HepG2 (cell line): ENCODE measurements around the gene PSMB11. TPM values are rescaled to one million over a fixed set of nuclear protein-coding genes. Genes with fewer than 3 reads are reported as not detected.

Source experiments
- ATF1 ChIP-seq: IDR thresholded peaks from 2 replicates; pipeline ENCODE4 v1.6.1; 2016; ENCODE audit warnings: mild to moderate bottlenecking, control low read depth
- HDAC6 ChIP-seq: fragments of 200-600 bp; sonication (generic); IDR thresholded peaks from 2 replicates; pipeline ENCODE4 v1.7.0; 2017; ENCODE audit warnings: mild to moderate bottlenecking, antibody characterized with exemption, low read length, low read depth
- KAT2B ChIP-seq: fragments of 150-350 bp; IDR thresholded peaks from 2 replicates; pipeline ENCODE4 v1.6.1; 2014; ENCODE audit warnings: low read depth, low read length, borderline replicate concordance
- MAFK ChIP-seq, 2 experiments: IDR thresholded peaks in 1 of 2; conservative IDR thresholded peaks in 1 of 2; 2 replicates each; pipeline ENCODE4 v1.6.1; 2011; ENCODE audit warnings: improper control_type of control experiment in 2 of 2, low read length in 2 of 2
- MATR3 ChIP-seq: sonication (generic); formaldehyde crosslinking; IDR thresholded peaks from 2 replicates; pipeline ENCODE4 v1.4.0; 2020; ENCODE audit warnings: missing genetic modification reagents
- PRPF4 ChIP-seq: fragments of 200-400 bp; formaldehyde crosslinking; IDR thresholded peaks from 2 replicates; pipeline ENCODE4 v1.6.1; 2016; ENCODE audit warnings: low read length, low read depth; ENCODE audit not compliant: poor library complexity, severe bottlenecking
- ZNF703 ChIP-seq: sonication (generic); formaldehyde crosslinking; IDR thresholded peaks from 2 replicates; pipeline ENCODE4 v1.5.1; 2020; ENCODE audit warnings: missing genetic modification reagents, mild to moderate bottlenecking, moderate library complexity, borderline replicate concordance
- ZNF792 ChIP-seq: IDR thresholded peaks from 2 replicates; pipeline ENCODE4 v1.6.1; 2016
- polyA plus RNA-seq, 8 experiments: library from polyadenylated mRNA; depleted of rRNA in 3 of 8; stranded (reverse) in 7 of 8; unstranded in 1 of 8; fragments of >200 nt; fragmentation: Illumina TruSeq in 4 of 8; extraction: Trizol in 4 of 8; gene quantifications; 2 replicates each; pipeline versions ENCODE4 v1.2.1 to v1.2.3, GENCODE V29; 2011 to 2016; ENCODE audit warnings: low read depth in 4 of 8, missing spikeins in 1 of 8, mixed read lengths in 1 of 8; ENCODE audit not compliant: insufficient read depth in 1 of 8
- total RNA-seq, 5 experiments: library from RNA; depleted of rRNA; stranded (reverse); fragments of >200 nt; fragmentation: Illumina TruSeq; extraction: Trizol; gene quantifications; 2 replicates each; pipeline ENCODE4 v1.2.3, GENCODE V29; 2016; ENCODE audit warnings: low read depth in 1 of 5
- TF ChIP-seq, protein P1 (sequence below): conservative IDR thresholded peaks from 2 replicates; pipeline ENCODE4 v1.6.1; 2018; ENCODE audit warnings: missing genetic modification reagents
- TF ChIP-seq, protein P2 (sequence below): sonication (generic); formaldehyde crosslinking; IDR thresholded peaks from 2 replicates; pipeline ENCODE4 v1.9.0; 2021; ENCODE audit warnings: missing genetic modification reagents, mild to moderate bottlenecking, borderline replicate concordance
- TF ChIP-seq, protein P3 (sequence below): sonication (generic); formaldehyde crosslinking; IDR thresholded peaks from 2 replicates; pipeline ENCODE4 v1.4.0; 2020; ENCODE audit warnings: mild to moderate bottlenecking, missing genetic modification reagents, borderline replicate concordance
- TF ChIP-seq, protein P4 (sequence below): sonication (generic); formaldehyde crosslinking; IDR thresholded peaks from 2 replicates; pipeline ENCODE4 v1.4.0; 2020; ENCODE audit warnings: missing genetic modification reagents
- TF ChIP-seq, protein P5 (sequence below), 2 experiments: IDR thresholded peaks; 2 replicates each; pipeline ENCODE4 v1.6.1; 2011 to 2012; ENCODE audit warnings: low read length in 2 of 2, borderline replicate concordance in 1 of 2, low read depth in 1 of 2, mild to moderate bottlenecking in 1 of 2, moderate library complexity in 1 of 2
- TF ChIP-seq, protein P6 (sequence below): sonication (generic); formaldehyde crosslinking; IDR thresholded peaks from 2 replicates; pipeline ENCODE4 v1.4.0; 2020; ENCODE audit warnings: mild to moderate bottlenecking, missing genetic modification reagents

The PSMB11 gene
- total and polyA plus RNA-seq, 2 of the 13 experiments (the other 11 are each of a cell fraction or from before 2014, with no cell fraction given) = not detected

DNA sequence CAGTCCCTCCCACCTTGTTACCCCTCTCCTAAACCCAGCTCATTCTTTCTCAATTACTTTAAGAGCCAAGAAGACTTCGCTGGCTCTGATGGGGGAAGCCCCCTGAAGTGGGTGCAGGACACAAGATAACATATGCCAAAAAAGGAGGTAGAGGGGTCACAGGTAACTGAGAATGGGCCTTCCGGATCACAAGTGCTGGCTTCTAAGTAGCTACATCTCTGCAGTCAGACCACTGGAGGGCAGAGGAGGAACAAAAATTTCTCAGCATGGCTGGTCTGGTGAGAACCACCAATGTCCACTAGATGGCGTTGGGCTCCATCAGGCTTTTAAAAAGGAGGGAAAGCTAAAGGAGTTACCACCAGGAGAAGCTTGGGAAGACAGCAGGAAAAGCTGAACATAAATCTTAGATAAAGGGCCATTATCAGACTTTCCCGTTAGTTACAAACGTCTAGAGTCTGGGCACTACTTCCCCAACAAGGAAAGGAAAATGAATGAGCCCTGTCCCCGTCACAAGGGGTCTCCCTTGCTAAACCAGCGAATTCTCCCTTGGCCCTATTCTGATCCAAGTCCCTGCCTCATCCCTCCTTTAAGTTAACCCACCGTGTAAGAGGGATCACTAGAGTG, 26.9 kb downstream of the PSMB11 start (continued):
- TF ChIP-seq, protein P1, sequence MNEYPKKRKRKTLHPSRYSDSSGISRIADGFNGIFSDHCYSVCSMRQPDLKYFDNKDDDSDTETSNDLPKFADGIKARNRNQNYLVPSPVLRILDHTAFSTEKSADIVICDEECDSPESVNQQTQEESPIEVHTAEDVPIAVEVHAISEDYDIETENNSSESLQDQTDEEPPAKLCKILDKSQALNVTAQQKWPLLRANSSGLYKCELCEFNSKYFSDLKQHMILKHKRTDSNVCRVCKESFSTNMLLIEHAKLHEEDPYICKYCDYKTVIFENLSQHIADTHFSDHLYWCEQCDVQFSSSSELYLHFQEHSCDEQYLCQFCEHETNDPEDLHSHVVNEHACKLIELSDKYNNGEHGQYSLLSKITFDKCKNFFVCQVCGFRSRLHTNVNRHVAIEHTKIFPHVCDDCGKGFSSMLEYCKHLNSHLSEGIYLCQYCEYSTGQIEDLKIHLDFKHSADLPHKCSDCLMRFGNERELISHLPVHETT (CRISPR knock-in tag) = peak; percentile 73
- TF ChIP-seq, protein P2, sequence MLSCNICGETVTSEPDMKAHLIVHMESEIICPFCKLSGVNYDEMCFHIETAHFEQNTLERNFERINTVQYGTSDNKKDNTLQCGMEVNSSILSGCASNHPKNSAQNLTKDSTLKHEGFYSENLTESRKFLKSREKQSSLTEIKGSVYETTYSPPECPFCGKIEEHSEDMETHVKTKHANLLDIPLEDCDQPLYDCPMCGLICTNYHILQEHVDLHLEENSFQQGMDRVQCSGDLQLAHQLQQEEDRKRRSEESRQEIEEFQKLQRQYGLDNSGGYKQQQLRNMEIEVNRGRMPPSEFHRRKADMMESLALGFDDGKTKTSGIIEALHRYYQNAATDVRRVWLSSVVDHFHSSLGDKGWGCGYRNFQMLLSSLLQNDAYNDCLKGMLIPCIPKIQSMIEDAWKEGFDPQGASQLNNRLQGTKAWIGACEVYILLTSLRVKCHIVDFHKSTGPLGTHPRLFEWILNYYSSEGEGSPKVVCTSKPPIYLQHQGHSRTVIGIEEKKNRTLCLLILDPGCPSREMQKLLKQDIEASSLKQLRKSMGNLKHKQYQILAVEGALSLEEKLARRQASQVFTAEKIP = no peak
- no peak for TF ChIP-seq HDAC6
- TF ChIP-seq, protein P3, sequence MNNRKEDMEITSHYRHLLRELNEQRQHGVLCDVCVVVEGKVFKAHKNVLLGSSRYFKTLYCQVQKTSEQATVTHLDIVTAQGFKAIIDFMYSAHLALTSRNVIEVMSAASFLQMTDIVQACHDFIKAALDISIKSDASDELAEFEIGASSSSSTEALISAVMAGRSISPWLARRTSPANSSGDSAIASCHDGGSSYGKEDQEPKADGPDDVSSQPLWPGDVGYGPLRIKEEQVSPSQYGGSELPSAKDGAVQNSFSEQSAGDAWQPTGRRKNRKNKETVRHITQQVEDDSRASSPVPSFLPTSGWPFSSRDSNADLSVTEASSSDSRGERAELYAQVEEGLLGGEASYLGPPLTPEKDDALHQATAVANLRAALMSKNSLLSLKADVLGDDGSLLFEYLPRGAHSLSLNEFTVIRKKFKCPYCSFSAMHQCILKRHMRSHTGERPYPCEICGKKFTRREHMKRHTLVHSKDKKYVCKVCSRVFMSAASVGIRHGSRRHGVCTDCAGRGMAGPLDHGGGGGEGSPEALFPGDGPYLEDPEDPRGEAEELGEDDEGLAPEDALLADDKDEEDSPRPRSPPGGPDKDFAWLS = peak; percentile 85; the same call in 1 of the 2 replicates
- TF ChIP-seq, protein P4, sequence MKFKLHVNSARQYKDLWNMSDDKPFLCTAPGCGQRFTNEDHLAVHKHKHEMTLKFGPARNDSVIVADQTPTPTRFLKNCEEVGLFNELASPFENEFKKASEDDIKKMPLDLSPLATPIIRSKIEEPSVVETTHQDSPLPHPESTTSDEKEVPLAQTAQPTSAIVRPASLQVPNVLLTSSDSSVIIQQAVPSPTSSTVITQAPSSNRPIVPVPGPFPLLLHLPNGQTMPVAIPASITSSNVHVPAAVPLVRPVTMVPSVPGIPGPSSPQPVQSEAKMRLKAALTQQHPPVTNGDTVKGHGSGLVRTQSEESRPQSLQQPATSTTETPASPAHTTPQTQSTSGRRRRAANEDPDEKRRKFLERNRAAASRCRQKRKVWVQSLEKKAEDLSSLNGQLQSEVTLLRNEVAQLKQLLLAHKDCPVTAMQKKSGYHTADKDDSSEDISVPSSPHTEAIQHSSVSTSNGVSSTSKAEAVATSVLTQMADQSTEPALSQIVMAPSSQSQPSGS (CRISPR knock-in tag) = peak; percentile 85
- TF ChIP-seq, protein P5, sequence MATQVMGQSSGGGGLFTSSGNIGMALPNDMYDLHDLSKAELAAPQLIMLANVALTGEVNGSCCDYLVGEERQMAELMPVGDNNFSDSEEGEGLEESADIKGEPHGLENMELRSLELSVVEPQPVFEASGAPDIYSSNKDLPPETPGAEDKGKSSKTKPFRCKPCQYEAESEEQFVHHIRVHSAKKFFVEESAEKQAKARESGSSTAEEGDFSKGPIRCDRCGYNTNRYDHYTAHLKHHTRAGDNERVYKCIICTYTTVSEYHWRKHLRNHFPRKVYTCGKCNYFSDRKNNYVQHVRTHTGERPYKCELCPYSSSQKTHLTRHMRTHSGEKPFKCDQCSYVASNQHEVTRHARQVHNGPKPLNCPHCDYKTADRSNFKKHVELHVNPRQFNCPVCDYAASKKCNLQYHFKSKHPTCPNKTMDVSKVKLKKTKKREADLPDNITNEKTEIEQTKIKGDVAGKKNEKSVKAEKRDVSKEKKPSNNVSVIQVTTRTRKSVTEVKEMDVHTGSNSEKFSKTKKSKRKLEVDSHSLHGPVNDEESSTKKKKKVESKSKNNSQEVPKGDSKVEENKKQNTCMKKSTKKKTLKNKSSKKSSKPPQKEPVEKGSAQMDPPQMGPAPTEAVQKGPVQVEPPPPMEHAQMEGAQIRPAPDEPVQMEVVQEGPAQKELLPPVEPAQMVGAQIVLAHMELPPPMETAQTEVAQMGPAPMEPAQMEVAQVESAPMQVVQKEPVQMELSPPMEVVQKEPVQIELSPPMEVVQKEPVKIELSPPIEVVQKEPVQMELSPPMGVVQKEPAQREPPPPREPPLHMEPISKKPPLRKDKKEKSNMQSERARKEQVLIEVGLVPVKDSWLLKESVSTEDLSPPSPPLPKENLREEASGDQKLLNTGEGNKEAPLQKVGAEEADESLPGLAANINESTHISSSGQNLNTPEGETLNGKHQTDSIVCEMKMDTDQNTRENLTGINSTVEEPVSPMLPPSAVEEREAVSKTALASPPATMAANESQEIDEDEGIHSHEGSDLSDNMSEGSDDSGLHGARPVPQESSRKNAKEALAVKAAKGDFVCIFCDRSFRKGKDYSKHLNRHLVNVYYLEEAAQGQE (IDR thresholded peaks at IDR 0.05; ENCODE audit: borderline replicate concordance in 1 of 2, low read depth in 1 of 2, low read length in 2 of 2) = no peak
- TF ChIP-seq MATR3 (CRISPR knock-in tag) = no peak
- TF ChIP-seq ZNF703 (CRISPR knock-in tag) = no peak
- peak; percentile 76 for TF ChIP-seq PRPF4
- no peak for TF ChIP-seq ATF1
- TF ChIP-seq KAT2B = no peak
- peak; percentile 77; the same call in 1 of the 2 replicates for TF ChIP-seq ZNF792 (CRISPR knock-in tag)
- TF ChIP-seq, protein P6, sequence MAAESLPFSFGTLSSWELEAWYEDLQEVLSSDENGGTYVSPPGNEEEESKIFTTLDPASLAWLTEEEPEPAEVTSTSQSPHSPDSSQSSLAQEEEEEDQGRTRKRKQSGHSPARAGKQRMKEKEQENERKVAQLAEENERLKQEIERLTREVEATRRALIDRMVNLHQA (CRISPR knock-in tag) = no peak
- TF ChIP-seq MAFK (conservative IDR thresholded peaks at IDR 0.05 in 1 of 2, IDR thresholded peaks at IDR 0.05 in 1 of 2; ENCODE audit: low read length in 2 of 2) = no peak
